HL-60/S4 (cell line): ENCODE results near the gene RAB30.
"Not testable (repeated sequence)": the region's sequence is repeated elsewhere in the genome, so short reads cannot be mapped to it uniquely, and the experiment has no call there.

Source experiments
- in situ Hi-C: fragments of 300-500 bp; cut with MboI; formaldehyde crosslinking; loops from 2 replicates; pipeline ENCODE4 v1.14.3; 2022; ENCODE audit warnings: low sequenced_read_pairs

Gene RAB30

GRCh38 chr11:82992223-82992622, 79.5 kb downstream of the RAB30 start:
- in situ Hi-C loops, result no loop called here

- in situ Hi-C loops, result no loop called here
These were observed 81.9 kb downstream of the RAB30 start for GRCh38 chr11:82989628-82990404.

- in situ Hi-C loops, result no loop called here
These were observed 82.6 kb downstream of the RAB30 start for GRCh38 chr11:82988936-82989627.

GRCh38 chr11:82987997-82988396, 83.7 kb downstream of the RAB30 start:
- in situ Hi-C loops, result no loop called here

GRCh38 chr11:82986446-82986845, 85.3 kb downstream of the RAB30 start:
- in situ Hi-C loops, result no loop called here

- in situ Hi-C loops, result no loop called here
These were observed 89.8 kb downstream of the RAB30 start for GRCh38 chr11:82981852-82982251.

- in situ Hi-C loops, result no loop called here
These were observed 90.8 kb downstream of the RAB30 start for GRCh38 chr11:82980947-82981346.

GRCh38 chr11:82980292-82980691, 91.4 kb downstream of the RAB30 start:
- in situ Hi-C loops, result no loop called here

- in situ Hi-C loops, result no loop called here
These were observed 91.9 kb downstream of the RAB30 start for GRCh38 chr11:82979824-82980223.

GRCh38 chr11:82978422-82979099, 93.1 kb downstream of the RAB30 start:
- in situ Hi-C loops, result no loop called here

- in situ Hi-C loops, result no loop called here
These were observed 94.9 kb downstream of the RAB30 start for GRCh38 chr11:82976786-82977185.

- in situ Hi-C loops, result no loop called here
These were observed 95.8 kb downstream of the RAB30 start for GRCh38 chr11:82975882-82976281.

- in situ Hi-C loops, result no loop called here
These were observed 96.8 kb downstream of the RAB30 start for GRCh38 chr11:82974851-82975250.

GRCh38 chr11:82974135-82974534, 97.6 kb downstream of the RAB30 start:
- in situ Hi-C loops, result no loop called here

GRCh38 chr11:82972103-82972502, 99.6 kb downstream of the RAB30 start:
- in situ Hi-C loops, result no loop called here

- in situ Hi-C loops, result not testable (repeated sequence)
These were observed 100.2 kb downstream of the RAB30 start for GRCh38 chr11:82971519-82971946.

- in situ Hi-C loops, result not testable (repeated sequence)
These were observed 101.1 kb downstream of the RAB30 start for GRCh38 chr11:82970507-82971083.

- in situ Hi-C loops, result no loop called here
These were observed 101.9 kb downstream of the RAB30 start for GRCh38 chr11:82969811-82970210.

GRCh38 chr11:82967381-82967780, 104.3 kb downstream of the RAB30 start:
- in situ Hi-C loops, result no loop called here

- in situ Hi-C loops, result not testable (repeated sequence)
These were observed 109.7 kb downstream of the RAB30 start for GRCh38 chr11:82962021-82962420.

GRCh38 chr11:82960779-82961143, 110.9 kb downstream of the RAB30 start:
- in situ Hi-C loops, result no loop called here
